ENCODE data around the gene IGF1R.

DNA sequence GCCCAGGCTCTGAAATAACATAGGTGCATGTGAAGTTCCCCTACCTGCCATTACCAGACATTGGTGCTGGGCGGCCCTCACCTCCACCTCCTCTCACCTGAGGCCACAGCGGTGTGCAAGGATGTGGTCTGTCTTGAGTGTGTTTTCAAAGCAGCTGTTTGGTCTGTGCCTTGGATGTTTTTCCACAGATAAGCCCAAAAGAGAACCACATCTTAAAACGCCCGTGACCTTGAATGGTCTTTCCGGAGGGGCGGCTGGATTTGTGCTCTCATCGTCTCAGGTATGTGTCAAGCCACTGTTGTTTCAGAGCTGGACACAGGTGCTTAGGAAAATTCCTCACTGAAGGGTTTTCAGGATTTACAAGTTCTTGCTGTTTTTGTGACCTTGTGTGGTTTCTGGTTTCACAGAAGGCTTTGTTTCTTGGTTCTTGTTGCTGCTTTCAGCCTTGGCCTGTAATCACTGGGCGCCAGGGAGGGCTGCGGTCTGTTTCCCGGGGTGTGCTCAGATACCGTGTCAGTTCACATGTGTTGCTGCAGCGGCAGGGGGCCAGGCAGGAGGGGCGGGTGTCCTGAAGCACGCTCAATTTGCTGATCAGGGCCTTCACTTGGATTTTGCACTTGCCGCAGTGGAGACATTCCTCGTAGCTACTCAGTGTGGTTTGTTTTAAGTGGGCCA lies 128.4 kb downstream of the IGF1R start:
- TF ChIP-seq, protein P1, sequence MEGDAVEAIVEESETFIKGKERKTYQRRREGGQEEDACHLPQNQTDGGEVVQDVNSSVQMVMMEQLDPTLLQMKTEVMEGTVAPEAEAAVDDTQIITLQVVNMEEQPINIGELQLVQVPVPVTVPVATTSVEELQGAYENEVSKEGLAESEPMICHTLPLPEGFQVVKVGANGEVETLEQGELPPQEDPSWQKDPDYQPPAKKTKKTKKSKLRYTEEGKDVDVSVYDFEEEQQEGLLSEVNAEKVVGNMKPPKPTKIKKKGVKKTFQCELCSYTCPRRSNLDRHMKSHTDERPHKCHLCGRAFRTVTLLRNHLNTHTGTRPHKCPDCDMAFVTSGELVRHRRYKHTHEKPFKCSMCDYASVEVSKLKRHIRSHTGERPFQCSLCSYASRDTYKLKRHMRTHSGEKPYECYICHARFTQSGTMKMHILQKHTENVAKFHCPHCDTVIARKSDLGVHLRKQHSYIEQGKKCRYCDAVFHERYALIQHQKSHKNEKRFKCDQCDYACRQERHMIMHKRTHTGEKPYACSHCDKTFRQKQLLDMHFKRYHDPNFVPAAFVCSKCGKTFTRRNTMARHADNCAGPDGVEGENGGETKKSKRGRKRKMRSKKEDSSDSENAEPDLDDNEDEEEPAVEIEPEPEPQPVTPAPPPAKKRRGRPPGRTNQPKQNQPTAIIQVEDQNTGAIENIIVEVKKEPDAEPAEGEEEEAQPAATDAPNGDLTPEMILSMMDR (IDR thresholded peaks at IDR 0.05; ENCODE audit: borderline replicate concordance, extremely low read depth, low read length, poor library complexity, severe bottlenecking), result no peak
- no peak for TF ChIP-seq EZH2 (IDR thresholded peaks at IDR 0.05; ENCODE audit: borderline replicate concordance, low read depth, low read length, severe bottlenecking)

Measured in DND-41 (cell line).